ENCODE results near the gene DNAJB1. TPM values are rescaled to one million over a fixed set of nuclear protein-coding genes. Genes with fewer than 3 reads are reported as not detected.

DNAJB1 gene
- total and polyA plus RNA-seq, 2 of the 13 experiments (the other 11 are each of a cell fraction or from before 2014, with no cell fraction given), result 87.5 to 97.3 TPM

GRCh38 chr19:14497228-14497921 is 20.8 kb downstream of the DNAJB1 start (continued):
- TF ChIP-seq RBM39 (IDR thresholded peaks at IDR 0.05; ENCODE audit: low read depth, low read length, poor library complexity, severe bottlenecking) (peak; percentile 34), HDAC1 (CRISPR knock-in tag; IDR thresholded peaks at IDR 0.05) (no peak), KDM5B (CRISPR knock-in tag; IDR thresholded peaks at IDR 0.05; ENCODE audit: borderline replicate concordance) (peak; percentile 35; the same call in 1 of the 2 replicates), HIC2 (CRISPR knock-in tag; IDR thresholded peaks at IDR 0.05; ENCODE audit: low read depth) (peak; percentile 97), ZNF547 (CRISPR knock-in tag; IDR thresholded peaks at IDR 0.05) (no peak), HMGXB4 (CRISPR knock-in tag; IDR thresholded peaks at IDR 0.05; ENCODE audit: borderline replicate concordance in 1 of 2, low read depth in 1 of 2) (0 out of 4 replicates have a peak, but pooled peaks of 1 of the 2 experiments have one; percentile 7), FOSL2 (CRISPR knock-in tag; IDR thresholded peaks at IDR 0.05) (0 out of 2 replicates have a peak, but pooled peaks have one; percentile 20), ZNF878 (CRISPR knock-in tag; IDR thresholded peaks at IDR 0.05) (no peak), TBX2 (CRISPR knock-in tag; IDR thresholded peaks at IDR 0.05; ENCODE audit: borderline replicate concordance) (peak; percentile 42; the same call in 1 of the 2 replicates), TEAD3 (CRISPR knock-in tag; optimal IDR thresholded peaks at IDR 0.05; ENCODE audit: borderline replicate concordance) (peak; percentile 25), ZNF891 (CRISPR knock-in tag; IDR thresholded peaks at IDR 0.05) (no peak), HNF4A (CRISPR knock-in tag; IDR thresholded peaks at IDR 0.05) (peak; percentile 55; the same call in 1 of the 2 replicates), BRD4 (CRISPR knock-in tag; IDR thresholded peaks at IDR 0.05) (peak; percentile 69; the same call in 1 of the 2 replicates), RXRB (CRISPR knock-in tag; IDR thresholded peaks at IDR 0.05; ENCODE audit: borderline replicate concordance) (peak; percentile 23; the same call in 1 of the 2 replicates), PATZ1 (CRISPR knock-in tag; IDR thresholded peaks at IDR 0.05) (peak; percentile 45; the same call in 1 of the 2 replicates), HDAC2 (CRISPR knock-in tag; IDR thresholded peaks at IDR 0.05) (peak; percentile 29; the same call in 1 of the 2 replicates), GATA4 (IDR thresholded peaks at IDR 0.05; ENCODE audit: borderline replicate concordance, low read depth) (no peak), ZNF121 (CRISPR knock-in tag; IDR thresholded peaks at IDR 0.05) (peak; percentile 23; the same call in 1 of the 2 replicates), NAIF1 (CRISPR knock-in tag; IDR thresholded peaks at IDR 0.05; ENCODE audit: borderline replicate concordance) (0 out of 2 replicates have a peak, but pooled peaks have one; percentile 23), ZNF572 (CRISPR knock-in tag; IDR thresholded peaks at IDR 0.05) (0 out of 2 replicates have a peak, but pooled peaks have one; percentile 13)
- TF ChIP-seq, protein P1, sequence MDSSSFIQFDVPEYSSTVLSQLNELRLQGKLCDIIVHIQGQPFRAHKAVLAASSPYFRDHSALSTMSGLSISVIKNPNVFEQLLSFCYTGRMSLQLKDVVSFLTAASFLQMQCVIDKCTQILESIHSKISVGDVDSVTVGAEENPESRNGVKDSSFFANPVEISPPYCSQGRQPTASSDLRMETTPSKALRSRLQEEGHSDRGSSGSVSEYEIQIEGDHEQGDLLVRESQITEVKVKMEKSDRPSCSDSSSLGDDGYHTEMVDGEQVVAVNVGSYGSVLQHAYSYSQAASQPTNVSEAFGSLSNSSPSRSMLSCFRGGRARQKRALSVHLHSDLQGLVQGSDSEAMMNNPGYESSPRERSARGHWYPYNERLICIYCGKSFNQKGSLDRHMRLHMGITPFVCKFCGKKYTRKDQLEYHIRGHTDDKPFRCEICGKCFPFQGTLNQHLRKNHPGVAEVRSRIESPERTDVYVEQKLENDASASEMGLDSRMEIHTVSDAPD (CRISPR knock-in tag; IDR thresholded peaks at IDR 0.05), result peak; percentile 91
